GM19467 (cell line): Measurements from ENCODE around the gene CPEB4.

Experiments
- ATAC-seq: cut with Tn5 transposase; IDR thresholded peaks from one replicate; pipeline ENCODE4 v1.9.1; 2021; ENCODE audit warnings: mild to moderate bottlenecking, moderate library complexity; ENCODE audit not compliant: unreplicated experiment

CPEB4 gene

DNA sequence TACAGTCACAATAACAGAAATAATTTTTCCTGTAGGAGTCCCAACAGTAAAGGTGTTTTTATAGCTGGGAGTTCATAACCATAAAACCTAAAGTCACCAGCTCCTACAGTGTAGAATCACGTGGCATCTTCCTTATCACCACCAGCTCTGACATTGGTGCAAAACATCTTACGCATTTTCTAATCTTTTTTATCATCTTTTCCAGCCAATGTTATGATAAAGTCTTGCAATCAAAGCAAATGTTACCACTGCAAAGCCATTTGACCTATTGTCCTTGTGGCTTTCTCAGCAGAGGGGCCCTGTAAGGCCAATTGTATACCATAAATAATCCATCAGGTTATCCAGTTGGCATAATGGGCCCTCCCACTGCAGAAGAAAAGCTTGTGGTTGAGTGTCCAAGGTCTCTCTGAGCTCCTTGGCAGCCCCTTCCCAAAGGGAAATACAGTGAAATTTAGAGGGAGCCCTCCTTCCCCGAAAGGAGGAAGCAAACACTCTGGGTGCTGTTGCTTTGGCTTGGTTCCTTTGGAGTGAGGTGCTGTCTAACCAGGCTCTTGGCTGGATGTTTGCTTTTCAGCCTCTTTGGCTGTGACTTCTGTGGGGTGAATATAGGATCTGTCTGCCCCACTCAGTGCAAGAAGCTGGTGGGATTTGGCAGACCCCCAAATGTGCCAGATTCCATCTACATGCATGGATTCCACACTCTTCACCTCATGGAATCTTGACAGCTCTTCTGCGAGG lies 29.3 kb upstream of the CPEB4 start:
- ATAC-seq: no peak

- ATAC-seq: no peak
Observed at GRCh38 chr5:173859408-173860159, 28.6 kb upstream of the CPEB4 start.

GRCh38 chr5:173862047-173862477 lies 26.1 kb upstream of the CPEB4 start:
- ATAC-seq: no peak

GRCh38 chr5:173863359-173863758 lies 24.8 kb upstream of the CPEB4 start:
- ATAC-seq: no peak

DNA sequence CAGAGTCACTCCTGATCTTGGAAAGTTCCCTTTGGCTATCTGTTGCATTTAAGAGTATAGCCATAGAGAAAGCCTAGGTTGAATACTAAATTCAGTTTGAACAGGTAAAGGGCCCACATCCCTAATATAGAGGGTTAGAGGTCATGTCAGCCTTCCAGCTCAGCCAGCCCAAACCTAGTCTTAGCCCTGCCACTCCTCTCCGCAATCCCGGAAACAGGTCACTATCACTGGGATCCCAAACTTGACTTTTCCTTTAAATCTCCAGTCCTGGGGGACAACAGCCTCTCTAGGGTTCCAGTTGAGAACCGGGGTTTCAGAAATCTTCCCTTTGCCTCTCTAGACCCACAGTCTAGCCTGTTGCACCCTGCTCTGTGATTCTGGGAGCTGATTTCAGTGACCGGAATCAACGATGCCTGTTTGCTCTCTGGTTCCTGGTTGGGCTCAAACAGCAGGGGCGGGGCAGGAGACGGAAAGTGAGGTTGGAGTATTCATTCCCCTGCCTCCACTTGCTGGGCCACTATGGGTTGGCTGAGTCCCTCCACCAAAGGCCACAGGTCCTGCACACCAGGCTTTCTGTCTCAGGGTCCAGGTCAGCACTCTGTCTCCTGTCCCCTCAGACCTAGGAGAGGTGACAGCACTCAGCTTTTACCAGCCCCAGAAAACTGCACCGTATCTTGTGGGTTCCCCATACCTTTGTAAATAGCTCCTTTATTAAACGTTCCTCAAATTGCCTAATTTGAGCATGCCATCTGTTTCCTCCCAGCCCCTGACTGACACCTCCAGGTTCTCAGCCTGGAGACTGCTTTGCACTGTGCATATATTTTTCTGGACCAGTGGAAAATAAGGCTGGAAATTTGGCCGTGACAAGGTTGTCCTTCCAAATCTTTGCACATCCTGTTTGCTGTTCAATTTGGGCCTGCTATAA lies 23.8 kb upstream of the CPEB4 start:
- ATAC-seq: no peak

DNA sequence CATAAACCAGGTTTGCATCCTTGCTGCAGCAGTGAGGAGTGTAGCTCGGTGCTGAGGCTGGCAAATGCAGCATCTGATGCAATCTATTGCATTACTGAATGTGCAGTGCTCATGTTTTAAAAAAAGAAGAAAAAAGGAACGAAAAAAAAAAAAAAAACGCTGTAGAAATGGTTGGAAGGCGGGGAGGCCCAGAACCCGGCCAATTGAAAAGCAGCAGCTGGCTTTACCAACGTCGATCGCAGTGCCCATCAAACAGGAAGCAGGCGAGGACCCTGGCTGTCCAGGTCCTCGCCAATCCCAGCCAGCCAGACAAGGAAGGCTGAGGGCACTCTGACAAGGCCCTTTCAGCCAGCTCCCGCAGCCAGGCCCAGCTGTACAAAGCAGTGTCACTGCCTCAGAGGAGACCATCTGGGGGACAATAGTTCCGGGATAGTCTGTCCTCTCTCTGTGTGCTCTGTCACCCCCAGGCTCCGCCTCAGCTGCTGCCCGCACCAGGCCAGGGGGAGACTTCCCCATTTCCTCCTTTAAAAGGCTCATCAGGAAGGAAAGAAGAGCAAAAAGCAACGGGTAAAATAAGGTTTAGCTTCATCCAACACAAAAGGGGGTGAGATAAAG lies 21.8 kb upstream of the CPEB4 start:
- ATAC-seq: no peak

- no peak for ATAC-seq
Observed at GRCh38 chr5:173866858-173867679, 21.1 kb upstream of the CPEB4 start.

DNA sequence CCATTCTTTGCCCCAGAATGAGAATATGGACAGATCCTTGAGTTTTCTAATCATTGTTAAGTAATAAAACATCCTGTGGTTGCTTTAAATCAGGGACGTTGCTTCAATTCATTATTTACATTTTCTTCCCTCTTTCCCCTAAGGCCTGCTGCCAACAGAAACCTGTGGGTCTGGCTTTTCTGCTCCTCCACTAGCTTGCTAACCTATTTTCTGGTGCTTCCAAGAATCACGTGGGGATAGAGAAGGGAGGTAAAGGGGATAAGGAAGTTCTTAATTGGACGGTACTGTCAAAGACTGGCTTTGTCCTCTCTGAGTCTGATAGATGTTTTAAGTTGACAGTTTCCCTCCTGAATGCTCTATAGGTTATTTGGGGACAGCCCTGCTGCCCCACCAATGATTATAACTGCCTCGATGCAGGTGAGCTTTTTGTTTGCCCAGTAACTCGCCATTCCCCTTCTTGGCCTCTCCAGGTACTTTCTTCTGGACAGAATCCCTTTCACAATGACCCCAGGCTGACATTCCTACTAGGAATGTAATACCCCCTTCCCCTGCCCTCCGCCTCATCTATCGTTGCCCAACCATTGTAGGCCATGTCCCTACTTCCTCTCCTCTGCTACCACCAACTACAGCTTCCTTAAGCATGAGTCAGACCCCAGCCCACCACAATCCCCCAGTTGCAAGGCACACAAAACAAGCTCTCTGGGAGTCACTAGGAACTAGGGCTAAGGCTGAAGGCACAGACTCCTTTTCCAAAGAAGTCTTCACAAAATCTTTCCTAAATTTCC lies 19.9 kb upstream of the CPEB4 start:
- no peak for ATAC-seq

GRCh38 chr5:173869316-173869715 lies 18.8 kb upstream of the CPEB4 start:
- ATAC-seq: no peak

DNA sequence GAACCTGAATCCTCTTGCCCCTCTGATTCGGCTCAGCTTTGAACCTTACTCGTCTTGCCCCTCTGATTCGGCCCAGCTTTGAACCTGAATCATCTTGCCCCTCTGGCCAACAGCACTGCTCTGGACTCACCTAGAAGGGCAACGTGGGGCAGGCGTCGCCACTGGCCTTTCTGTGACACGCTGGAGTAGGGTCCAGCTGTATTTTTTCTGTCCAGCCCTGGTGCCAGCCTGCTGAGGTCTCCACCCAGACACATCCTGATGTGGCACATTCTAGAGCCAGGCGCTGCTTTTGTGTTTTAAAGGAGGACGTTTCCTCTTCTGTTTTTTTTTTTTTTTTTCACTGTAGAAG lies 15.2 kb upstream of the CPEB4 start:
- no peak for ATAC-seq

DNA sequence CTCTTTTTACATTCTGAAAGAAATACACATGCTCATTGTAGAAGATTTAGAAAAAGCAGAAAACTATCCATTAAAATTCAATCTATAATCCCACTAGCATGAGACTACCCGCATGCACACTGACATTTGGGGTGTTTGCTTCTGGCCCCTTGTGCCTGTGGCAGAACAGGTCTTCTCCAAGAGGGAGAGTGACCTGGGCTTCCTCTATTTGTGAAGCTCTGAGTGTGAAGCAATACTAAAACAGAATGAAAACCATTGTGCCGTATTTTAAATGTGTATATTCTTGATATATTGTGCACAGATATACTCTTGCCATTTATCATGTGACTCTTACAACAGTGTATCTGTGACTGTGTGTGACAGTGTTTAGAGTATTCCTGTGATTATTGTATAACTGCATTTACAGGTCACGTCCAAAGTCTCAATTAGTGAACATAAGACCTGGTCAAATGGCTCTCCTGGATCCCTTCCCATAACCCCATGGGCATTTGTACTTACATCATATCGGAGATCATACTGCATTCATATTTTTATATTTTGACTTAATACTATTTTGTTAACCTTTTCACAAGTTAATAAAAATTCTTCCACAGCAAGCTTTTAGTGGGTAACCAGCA lies 14.7 kb upstream of the CPEB4 start:
- ATAC-seq: no peak

DNA sequence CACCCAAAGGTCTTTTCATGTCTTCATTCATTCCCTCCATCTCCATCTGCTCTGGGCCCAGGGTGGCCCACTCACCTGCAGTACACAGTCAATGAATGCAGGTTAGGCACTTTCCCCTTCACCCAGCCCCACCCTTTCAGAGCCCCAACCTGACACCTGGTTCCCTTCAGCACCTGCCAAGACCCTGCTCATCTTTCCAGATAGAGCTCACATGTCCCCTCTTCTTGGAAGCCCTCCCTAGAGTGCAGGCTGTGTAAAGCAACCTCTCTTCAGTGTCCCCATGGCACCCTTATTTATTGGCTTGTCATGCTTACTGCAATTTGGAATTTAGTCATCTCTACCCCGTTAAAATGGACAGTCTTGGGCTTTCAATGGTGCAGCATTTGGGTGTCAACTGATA lies 13.0 kb upstream of the CPEB4 start:
- ATAC-seq: no peak

- ATAC-seq: no peak
Observed at GRCh38 chr5:173878224-173878967, 9.8 kb upstream of the CPEB4 start.

DNA sequence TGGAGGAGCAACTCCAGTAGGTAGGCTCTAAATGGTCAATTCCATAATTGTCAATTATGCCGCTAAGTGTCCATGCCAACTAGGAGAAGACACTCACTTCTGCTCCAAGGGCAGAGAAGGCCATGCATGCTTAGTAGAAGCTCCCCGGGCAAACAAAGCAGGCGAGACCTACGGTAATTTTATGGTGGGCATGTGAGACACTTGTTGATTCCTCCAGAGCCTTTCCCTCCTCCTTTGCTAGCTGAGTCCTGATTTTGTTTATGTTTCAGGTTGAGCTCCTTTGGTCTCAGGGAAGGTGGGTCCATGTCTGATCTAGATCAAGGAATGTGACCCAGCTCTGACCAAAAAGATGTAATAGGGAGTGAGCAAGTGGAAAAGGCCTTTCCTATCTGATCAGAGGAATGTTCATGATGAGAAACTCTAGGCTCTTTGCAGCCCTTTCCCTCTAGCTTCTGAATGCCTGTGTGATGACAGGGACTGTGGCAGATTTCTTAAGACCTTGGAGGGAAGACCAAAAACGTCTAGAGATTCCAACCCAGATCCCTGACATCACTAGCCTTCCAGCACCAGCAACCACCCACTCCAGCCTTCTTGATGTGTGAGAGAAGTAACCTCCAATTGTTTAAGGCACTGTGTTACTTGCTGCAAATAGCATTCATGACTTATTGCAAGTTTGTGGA lies 7.7 kb upstream of the CPEB4 start:
- no peak for ATAC-seq

DNA sequence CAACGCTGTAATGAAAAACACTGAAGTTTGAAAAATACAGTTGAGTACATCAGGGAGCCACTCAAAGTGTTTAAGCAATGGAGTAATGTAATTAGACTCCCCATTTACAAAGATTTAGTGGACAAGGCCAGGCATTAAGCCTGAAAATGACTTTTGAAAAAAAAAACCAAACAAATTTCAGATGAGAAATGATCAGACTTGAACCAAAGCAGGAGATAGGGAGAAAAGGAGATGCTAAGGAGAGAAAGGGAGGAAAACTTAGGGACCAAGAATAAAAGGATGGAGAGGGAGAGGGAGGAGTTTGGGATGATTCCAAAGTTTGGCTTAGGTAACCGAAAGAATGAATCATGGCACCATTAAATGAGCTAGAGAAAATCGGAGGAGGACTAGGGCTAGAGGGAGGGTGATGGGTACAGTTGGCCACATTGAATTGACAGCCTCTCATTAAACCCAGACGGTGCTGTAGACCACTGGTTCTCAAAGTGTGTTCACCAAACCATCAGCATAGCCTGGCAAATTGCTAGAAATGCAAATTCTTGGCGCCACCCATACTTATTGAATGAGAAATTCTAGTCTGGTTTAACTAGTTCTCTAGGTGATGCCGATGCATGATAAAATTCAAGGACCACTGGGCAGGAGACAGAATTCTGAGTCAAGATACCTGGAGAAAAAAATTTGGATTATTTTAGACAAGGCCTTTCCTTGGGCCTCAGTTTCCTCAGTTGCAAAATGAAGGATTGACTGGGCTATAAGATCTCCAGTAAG lies 6.2 kb upstream of the CPEB4 start:
- no peak for ATAC-seq

- no peak for ATAC-seq
Observed at GRCh38 chr5:173882632-173883031, 5.5 kb upstream of the CPEB4 start.

DNA sequence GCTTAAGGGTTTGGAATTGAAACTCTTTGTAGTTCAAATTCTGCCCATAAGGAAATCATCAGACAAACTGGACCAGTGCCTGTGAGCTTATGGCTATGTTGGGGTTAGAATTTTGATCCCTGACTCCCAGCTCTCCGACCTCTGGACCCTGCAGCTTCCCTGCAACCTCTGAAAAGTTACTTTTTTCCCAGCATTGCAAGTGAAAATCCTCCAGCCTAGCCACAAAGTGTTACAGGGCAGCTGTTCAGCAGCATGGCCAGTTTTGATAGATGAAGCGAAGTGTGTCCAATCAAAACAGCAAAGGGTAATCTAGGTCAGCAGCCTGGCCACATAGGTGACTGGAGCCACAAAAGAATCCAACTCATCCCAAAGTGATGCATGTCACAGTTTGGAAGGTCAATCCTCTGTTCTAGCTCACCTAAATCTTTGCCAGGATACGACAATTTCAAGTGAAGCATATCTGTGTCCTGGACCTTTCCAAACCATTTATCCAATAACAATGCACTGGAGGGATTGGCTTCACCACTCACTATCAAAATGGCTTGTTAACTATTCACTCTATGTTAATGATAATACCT lies 4.7 kb upstream of the CPEB4 start:
- ATAC-seq: no peak
